AG09309 (cell line): ENCODE data around the gene FAR2.
"Not testable (repeated sequence)": the region's sequence is repeated elsewhere in the genome, so short reads cannot be mapped to it uniquely, and the experiment has no call there.

Experiments
- DNase-seq: peaks from one replicate; pipeline ENCODE4 v3.0.0-alpha.2; 2010; ENCODE audit warnings: low read depth
- H3K4me3 ChIP-seq: 2 replicates; pipeline ENCODE4 v1.5.1; 2011; ENCODE audit warnings: mild to moderate bottlenecking, low read depth, low read length, moderate library complexity; ENCODE audit not compliant: control insufficient read depth
- CTCF ChIP-seq: IDR thresholded peaks from 2 replicates; pipeline ENCODE4 v1.5.1; 2011; ENCODE audit warnings: mild to moderate bottlenecking, low read depth, low read length, inconsistent platforms; ENCODE audit not compliant: insufficient read depth, control insufficient read depth; ENCODE audit errors: missing control alignments

FAR2 gene

DNA sequence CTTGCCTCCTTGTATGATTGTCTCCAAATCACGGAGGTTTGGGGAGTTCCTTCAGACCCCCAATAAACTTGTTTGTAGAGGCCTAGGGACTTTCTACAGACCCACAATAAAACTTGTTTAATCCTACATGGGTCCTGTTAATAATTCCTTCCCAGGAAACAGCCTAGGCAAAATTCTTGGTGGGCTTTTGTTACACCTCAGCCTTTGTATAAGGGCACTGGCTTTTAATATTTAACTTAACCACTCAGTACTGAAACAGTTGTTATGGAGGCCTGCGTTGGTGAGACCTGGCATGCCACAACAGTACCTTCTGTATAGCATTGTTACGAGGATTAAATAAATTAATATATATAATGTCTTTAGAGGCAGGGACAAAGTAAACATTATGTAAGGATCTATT lies 32.7 kb upstream of the FAR2 start:
- no peak for DNase-seq
- H3K4me3 ChIP-seq = no peak overlapping the region

GRCh38 chr12:29131539-29131938 lies 17.5 kb upstream of the FAR2 start:
- TF ChIP-seq CTCF = no peak
- no peak for DNase-seq
- no peak overlapping the region for H3K4me3 ChIP-seq

More for the DNA sequence above, 32.7 kb upstream of the FAR2 start:
- no peak for TF ChIP-seq CTCF

- no peak for TF ChIP-seq CTCF
- no peak overlapping the region for H3K4me3 ChIP-seq
- DNase-seq = no peak
Observed at GRCh38 chr12:29132316-29132715, 16.8 kb upstream of the FAR2 start.

- H3K4me3 ChIP-seq = no peak overlapping the region
- TF ChIP-seq CTCF = no peak
- DNase-seq = no peak
Observed at GRCh38 chr12:29133181-29133580, 15.9 kb upstream of the FAR2 start.

GRCh38 chr12:29133680-29134079 lies 15.4 kb upstream of the FAR2 start:
- no peak overlapping the region for H3K4me3 ChIP-seq
- DNase-seq = no peak
- no peak for TF ChIP-seq CTCF

GRCh38 chr12:29138256-29138655 lies 10.8 kb upstream of the FAR2 start:
- not testable (repeated sequence) for DNase-seq, H3K4me3 ChIP-seq

DNA sequence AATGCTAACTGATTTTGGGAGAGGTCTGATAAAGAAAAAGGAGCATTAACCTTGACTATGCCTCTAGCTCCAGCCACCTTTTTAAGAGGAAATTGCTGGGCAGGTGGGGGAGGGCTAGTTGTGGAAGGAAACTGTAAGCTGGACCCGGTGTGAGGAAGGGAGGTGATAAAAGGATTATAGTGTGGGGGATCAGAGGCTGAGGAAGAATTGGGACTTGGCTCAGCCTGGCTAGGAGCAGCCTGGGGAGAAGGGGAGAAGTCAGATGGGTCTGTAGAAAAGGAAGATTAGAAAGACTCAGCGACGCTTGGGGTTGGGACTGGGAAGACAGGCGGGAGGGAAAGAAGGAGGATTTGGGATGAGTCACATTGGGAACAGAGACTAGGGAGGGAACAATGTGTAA lies 10.2 kb upstream of the FAR2 start:
- not testable (repeated sequence) for DNase-seq, H3K4me3 ChIP-seq

- no peak for DNase-seq
- no peak overlapping the region for H3K4me3 ChIP-seq
Observed at GRCh38 chr12:29145372-29146170, 3.5 kb upstream of the FAR2 start.

More at GRCh38 chr12:29145372-29146170, 3.5 kb upstream of the FAR2 start:
- no peak for TF ChIP-seq CTCF
